Eye (tissue), 1 donor: ENCODE data around the gene PRH2.

Experiments
- DNase-seq: peaks from one replicate; pipeline ENCODE4 v3.0.0-alpha.2; 2015

The PRH2 gene

DNA sequence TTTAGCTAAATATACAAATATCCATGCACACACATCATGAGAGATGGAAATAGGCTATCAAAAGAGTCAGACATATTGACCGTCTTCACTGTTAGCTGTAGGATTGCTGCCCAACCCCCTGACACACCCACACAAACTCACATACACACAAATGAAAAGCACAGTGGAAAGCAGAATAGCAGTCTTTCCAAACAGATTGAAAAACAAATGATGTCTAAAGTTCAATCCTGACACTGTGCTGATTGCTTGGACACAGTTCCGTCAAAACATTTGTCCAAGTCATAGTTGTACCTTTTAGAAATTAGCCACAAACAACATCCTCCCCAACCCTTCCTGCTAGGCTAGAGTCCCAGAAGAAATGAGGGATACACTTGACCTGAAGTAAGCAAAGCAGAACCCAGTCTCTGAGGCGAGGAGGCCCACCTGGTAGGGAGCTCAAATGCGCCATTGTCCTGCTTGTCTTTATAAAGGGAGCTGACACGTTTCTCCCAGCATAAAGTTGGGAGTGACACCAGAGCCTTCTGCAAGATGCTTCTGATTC lies at the start of gene PRH2:
PRH2 (plus strand) TSS at position 491 of the 541 bp plus-strand sequence; CDS start at position 529, 38 bp downstream.
- DNase-seq, result no peak

DNA sequence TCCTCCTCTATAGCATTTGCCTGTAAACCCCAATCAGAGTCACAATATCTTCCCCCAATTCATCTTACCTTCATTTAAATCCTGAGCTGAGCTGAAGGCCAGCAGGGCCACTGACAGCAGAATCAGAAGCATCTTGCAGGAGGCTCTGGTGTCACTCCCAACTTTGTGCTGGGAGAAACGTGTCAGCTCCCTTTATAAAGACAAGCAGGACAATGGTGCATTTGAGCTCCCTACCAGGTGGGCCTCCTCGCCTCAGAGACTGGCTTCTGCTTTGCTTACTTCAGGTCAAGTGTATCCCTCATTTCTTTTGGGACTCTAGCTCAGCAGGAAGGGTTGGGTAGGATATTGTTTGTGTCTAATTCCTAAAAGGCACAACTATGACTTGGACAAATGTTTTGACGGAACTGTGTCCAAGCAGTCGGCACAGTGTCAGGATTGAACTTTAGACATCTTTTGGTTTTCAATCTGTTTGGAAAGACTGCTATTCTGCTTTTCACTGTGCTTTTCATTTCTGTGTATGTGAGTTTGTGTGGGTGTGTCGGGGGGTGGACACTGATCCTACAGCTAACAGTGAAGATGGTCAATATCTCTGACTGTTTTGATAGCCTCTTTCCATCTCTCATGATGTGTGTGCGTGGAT lies 44.8 kb upstream of the PRH2 start, which contains the start of gene PRH1:
PRH1 (minus strand) TSS at position 170 of the 640 bp plus-strand sequence; CDS start at position 132, 38 bp downstream.
- no peak for DNase-seq

DNA sequence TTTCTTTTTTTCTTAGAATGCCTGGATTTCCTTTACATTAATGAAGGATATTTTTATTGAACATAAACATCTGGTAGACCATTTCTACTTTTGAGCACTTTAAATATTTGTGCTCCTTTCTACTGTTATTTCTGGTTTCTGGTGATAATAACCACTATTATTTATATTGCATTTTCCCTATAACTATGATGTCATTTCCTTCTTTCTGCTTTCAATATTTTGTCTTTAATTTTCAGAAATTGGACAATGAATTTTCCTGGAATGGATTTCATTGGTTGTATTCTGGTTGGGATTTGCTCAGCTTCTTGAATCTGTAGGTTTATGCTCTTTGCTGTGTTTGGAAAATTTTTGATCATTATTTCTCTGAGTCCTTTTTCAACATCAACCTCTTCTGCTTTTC lies 39.8 kb upstream of the PRH2 start:
- DNase-seq, result no peak

- DNase-seq, result no peak
Observed at GRCh38 chr12:10891937-10892336, 37.1 kb upstream of the PRH2 start.

- no peak for DNase-seq
Observed at GRCh38 chr12:10896854-10897253, 32.2 kb upstream of the PRH2 start.

DNA sequence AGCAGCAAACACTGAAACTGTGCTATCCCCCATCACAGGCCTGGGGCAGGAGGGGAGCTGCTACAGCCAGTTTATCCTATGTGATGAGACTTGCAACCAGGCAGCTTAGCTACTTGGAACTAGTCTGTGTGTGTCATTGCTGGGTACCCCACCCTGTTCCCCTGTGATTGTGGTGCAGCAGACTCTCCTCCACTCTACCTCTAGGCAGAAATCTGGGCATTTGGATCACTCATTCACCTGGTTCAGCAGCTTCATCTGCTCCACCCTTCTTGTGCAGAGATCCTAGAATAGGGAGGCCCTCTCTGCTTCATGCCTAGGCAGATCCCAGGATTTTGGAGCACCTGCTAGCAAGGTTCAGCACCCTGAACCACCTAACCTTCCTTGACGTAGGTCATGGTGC lies 28.5 kb upstream of the PRH2 start:
- no peak for DNase-seq

DNA sequence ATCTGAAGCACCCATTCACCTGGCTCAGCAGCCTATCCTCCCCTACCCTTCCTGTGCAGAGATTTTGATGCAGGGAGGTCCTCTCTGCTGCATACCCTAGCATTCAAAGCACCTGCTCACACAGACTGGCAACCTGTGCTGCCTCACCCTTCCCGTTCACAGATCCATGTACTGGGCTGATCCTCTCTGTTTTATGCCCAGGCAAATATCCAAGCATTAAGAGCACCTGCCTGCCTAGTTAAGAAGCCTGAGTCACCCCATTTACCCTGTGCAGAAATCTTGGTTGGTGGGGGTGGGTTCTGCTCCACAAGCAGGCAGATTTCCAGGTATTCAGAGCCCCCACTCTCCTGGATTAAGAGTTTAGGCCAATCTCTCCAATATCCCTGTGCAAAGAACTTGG lies 28.1 kb upstream of the PRH2 start:
- no peak for DNase-seq

- no peak for DNase-seq
Observed at GRCh38 chr12:10901427-10901826, 27.6 kb upstream of the PRH2 start.

DNA sequence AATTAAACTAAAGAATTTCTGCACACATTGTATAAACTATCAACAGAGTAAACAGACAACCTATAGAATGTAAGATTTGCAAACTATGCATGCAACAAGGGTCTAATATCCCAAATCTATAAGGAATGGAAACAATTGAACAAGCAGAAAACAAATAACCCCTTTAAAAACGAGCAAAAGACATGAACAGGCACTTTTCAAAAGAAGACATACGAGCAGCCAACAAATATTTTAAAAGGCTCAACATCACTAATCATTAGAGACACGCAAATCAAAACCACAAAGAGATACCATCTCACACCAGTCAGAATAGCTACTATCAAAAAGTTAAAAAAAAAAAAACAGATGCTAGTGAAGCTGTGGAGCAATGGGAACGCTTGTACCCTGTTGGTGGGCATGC lies 24.4 kb upstream of the PRH2 start:
- no peak for DNase-seq

DNA sequence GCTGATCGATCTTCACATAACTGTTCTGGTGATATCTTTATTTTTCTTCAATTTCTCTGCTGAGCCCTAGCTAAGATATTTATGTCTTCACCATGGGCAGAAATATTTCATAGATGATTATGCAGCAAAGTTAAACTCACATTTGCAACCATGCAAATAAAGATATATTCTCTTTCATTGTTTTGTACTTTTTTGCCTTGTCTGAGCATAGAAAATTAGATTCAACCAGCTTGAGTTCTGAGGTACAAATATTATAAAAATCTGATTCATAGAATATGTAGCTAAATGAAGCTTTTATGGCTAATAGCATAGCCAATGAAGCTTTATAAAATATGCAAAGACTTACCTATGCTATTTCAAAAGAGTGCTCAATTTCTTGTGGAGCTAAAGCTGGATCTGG lies 19.6 kb upstream of the PRH2 start, which contains the start of gene TAS2R13:
TAS2R13 (minus strand) TSS at position 101 of the 400 bp plus-strand sequence. CDS start 264 bp downstream, outside the sequence.
- DNase-seq, result no peak

GRCh38 chr12:10910380-10910779 lies 18.7 kb upstream of the PRH2 start:
- DNase-seq, result no peak

DNA sequence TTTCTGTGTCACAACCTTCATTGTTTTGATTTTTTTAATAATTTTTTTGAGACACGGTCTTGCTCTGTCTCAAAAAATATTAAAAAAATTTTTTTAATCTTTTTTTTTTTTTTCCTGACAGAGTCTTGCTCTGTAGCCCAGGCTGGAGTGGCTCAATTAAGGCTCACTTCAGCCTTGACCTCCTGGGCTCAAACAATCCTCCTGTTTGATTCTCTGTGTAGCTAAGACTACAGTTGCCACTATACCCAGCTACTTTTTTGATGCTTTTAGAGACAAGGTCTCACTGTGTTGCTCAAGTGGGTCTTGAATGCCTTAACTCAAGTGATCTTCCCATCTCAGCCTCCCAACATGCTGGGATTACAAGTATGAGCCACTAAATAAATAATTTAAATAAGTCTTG lies 9.2 kb upstream of the PRH2 start:
- DNase-seq, result no peak

DNA sequence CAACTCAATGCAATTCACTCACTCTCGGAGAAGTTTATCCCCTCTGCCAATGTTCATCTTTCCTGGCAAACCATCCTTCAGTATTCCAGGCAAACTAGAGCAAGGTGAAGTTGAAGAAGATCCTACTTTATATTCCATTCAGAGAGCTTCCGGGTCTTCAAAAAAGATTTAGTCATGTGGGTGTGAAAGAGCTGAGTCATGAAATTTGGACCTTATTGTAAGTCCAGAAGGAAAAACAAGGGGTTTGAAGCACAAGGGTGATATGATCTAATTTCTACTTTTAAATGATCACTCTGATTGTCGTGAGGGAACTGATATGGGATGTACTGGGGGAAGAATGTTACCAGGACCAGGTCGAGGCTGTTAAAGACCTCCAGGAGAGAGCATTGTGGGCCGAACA lies 2.8 kb upstream of the PRH2 start:
- no peak for DNase-seq

- DNase-seq, result no peak
Observed at GRCh38 chr12:10936506-10936905, 7.5 kb downstream of the PRH2 start.

DNA sequence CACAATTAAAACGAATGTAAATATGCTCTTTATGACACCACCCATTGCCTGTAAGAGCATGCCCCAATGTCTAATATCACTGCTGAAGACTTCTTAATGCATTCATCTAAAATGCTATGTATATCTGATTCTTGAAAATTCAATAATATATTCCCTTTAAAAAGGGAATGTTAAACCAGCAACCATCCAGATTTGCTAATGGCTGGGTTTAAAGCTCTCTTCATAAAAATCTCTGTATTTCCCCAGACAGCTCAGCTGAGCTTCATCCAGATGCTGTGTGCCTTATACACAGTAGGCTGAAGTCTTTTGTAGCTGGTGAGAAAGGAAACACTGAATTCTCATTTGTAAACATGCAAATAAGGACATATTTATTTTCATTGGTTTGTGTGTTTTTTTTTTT lies 10.1 kb downstream of the PRH2 start, which contains the start of gene TAS2R14:
TAS2R14 (minus strand) TSS at position 101 of the 400 bp plus-strand sequence; CDS start at position 45, 56 bp downstream.
- no peak for DNase-seq

DNA sequence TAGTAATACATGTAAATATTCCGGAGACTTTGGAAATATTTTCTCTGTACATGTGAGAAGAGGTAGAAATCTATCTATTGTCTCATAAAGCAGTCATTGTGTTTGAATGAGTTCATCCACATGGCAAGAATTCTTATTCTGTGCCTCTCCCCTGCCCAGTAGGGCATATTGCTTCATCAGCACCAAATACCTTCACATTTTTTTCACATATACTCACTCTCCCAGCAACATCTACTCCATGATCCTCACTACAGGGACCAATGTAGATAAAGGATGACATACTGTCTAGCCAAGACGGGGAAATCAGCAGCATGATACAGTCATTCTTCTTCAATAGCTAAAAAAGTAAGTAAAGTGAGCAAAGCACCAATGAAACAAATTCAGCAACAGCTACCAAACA lies 11.4 kb downstream of the PRH2 start:
- DNase-seq, result no peak

GRCh38 chr12:10941369-10941768 lies 12.3 kb downstream of the PRH2 start:
- DNase-seq, result no peak

DNA sequence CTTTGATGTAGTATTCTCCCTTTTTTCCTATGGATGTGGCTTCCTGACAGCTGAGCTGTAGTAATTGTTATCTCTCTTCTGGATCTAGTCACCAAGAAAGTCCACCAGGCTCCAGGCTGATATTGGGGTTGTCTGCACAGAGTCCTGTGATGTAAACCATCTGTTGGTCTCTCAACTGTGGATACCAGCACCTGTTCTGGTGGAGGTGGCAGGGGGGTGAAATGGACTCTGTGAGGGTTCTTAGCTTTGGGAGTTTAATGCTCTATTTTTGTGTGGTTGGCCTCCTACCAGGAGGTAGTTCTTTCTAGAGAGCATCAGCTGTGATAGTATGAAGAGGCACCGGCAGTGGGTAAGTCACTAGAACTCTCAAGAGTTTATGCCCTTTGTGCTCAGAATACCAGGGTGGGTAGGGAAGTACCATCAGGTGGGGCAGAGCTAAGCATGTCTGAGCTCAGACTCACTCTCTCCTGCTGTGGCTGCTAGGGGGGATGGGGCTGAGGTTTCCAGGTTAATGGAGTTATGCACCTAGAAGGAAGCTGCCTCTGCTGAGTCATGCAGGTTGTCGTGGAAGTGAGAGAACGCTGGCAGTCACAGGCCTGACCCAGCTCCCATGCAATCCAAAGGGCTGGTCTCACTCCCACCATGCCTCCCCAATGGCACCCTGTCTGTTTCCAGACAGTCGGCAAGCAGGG lies 13.0 kb downstream of the PRH2 start:
- no peak for DNase-seq

- no peak for DNase-seq
Observed at GRCh38 chr12:10943167-10943566, 14.1 kb downstream of the PRH2 start.

GRCh38 chr12:10952645-10953044 lies 23.6 kb downstream of the PRH2 start:
- DNase-seq, result no peak

GRCh38 chr12:10956085-10956484 lies 27.0 kb downstream of the PRH2 start:
- no peak for DNase-seq

DNA sequence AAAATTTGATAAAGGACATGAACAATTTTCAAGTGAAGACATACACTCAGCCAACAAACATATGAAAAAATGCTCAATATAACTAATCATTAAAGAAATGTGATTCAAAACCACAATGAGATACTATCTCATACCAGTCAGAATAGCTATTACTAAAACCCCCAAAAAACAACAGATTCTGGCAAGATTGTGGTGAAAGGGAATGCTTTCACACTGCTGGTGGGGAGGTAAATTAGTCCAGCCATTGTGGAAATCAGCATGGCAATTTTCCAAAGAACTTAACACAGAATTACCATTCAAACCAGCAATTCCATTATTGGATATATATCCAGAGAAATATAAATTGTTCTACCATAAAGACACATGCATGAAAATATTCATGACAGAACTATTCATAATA lies 28.7 kb downstream of the PRH2 start:
- no peak for DNase-seq

DNA sequence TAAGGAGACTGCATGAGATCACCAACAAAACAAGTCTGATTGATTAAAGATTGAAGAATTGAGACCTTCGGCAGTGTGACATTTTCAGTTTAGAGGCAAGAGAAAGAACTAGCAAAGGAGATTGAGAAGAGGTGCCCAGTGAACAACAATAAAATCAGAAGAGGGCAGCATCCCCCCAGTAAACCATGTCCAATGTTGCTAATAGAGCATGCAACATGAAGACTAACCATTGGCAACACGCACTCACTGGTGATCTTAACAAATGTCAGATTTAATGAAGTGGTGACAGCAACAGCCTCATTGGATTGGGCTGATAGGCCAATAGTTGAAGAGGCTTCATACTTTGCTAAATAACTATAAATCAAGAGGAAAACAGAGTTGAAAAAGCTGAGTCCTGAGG lies 30.8 kb downstream of the PRH2 start:
- DNase-seq, result no peak

DNA sequence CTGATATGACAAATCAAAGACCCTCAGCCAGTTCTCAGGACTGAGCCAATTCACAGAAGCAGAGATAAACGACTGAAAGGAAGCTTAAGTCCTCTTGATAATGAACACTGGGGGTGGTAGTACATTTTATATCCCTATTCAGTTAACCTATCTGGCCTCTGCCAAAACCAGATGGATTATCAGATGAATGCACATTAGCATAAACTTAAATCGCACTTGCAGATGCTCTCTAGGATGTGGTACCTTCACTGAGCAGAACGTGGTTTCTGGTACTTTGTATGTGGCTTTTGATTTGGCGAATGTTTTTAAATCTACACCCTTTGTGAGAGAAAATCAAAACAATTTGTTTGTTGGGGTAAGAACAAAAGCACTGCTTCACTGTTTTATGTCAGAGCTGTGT lies 31.2 kb downstream of the PRH2 start:
- no peak for DNase-seq
